Stimulated activated CD8-positive, alpha-beta memory T cell treated with anti-CD3 and anti-CD28 coated beads, Interleukin-7, amount 100 ng/mL, for 48 hours (primary cell): ENCODE measurements around the gene TRAPPC3.
"Not testable (repeated sequence)": the region's sequence is repeated elsewhere in the genome, so short reads cannot be mapped to it uniquely, and the experiment has no call there.

Experiments used
- DNase-seq, 2 donors: peaks; one replicate each; pipeline ENCODE4 v3.0.0-alpha.2; 2020; ENCODE audit warnings: low read depth in 1 of 2; ENCODE audit errors: extremely low read depth in 1 of 2

TRAPPC3 gene

GRCh38 chr1:36149237-36149972, at the start of gene TRAPPC3:
TSS of gene TRAPPC3 (minus strand) at chr1:36149486. CDS start at chr1:36149378, 108 bp downstream.
- DNase-seq = peak; percentile 98 to 100

- DNase-seq = no peak
Measured at GRCh38 chr1:36198641-36199040, 49.4 kb upstream of the TRAPPC3 start.

GRCh38 chr1:36196805-36197204, 47.5 kb upstream of the TRAPPC3 start:
- not testable (repeated sequence) for DNase-seq

DNA sequence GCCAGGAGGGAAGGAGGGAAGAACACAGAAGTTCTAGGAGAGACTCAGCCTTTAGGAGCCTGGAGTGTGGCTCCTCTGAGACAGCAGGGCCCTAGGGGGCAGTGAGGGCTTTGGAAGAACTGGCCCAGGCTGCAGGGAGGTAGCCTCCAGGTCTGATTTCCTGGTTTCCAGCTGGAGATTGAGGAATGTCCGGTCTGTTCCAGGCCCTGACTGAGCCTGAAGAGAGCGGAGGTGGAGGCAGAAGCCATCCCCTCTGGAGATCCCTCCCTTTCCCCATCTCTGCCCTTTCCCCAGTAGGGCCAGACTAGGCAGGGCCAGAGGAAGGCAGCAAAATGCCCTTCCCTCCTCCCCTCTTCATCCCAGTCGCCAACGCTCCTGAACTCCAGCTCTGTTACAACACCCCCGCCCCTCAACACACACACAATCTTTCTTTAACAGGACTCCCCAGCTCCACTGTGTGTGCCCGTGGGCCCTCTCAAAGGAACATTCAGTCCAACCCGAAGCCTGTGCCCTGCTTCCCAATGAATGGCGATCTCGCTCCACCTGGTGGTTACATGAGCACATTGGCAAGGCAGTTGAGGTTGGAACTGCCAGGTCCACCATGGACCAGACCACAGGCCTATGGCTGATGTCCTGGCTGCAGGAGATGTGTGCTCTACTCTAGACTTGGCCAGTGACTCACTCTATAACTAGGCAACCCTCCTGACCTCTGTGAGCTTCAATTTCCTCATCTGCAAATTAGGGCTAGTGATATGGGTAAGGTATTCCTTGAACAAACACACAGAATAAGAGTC, 38.7 kb upstream of the TRAPPC3 start:
- peak; percentile 43 to 68 for DNase-seq

GRCh38 chr1:36183309-36183856, 34.1 kb upstream of the TRAPPC3 start:
- no peak for DNase-seq

DNA sequence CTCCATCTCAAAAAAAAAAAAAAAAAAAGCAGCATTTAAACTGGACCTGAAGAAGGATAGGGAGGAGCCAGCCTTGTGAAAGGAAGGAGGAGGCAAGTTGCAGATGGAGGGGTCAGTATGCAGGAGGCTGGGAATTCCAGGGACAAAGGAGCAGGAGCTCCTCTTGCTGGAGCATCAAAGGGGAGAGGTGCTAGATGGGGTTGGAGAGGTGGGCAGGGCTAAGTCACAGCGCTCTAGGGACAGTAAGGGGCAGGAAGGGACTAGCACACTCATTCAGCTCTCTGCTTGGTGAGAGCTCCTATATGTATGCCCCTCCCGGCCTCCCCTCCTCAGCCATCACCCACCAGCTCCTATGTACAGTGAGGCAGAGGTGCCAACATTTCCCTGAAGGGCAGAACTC, 33.4 kb upstream of the TRAPPC3 start:
- no peak for DNase-seq

GRCh38 chr1:36179220-36179600, 29.9 kb upstream of the TRAPPC3 start:
- no peak for DNase-seq

DNA sequence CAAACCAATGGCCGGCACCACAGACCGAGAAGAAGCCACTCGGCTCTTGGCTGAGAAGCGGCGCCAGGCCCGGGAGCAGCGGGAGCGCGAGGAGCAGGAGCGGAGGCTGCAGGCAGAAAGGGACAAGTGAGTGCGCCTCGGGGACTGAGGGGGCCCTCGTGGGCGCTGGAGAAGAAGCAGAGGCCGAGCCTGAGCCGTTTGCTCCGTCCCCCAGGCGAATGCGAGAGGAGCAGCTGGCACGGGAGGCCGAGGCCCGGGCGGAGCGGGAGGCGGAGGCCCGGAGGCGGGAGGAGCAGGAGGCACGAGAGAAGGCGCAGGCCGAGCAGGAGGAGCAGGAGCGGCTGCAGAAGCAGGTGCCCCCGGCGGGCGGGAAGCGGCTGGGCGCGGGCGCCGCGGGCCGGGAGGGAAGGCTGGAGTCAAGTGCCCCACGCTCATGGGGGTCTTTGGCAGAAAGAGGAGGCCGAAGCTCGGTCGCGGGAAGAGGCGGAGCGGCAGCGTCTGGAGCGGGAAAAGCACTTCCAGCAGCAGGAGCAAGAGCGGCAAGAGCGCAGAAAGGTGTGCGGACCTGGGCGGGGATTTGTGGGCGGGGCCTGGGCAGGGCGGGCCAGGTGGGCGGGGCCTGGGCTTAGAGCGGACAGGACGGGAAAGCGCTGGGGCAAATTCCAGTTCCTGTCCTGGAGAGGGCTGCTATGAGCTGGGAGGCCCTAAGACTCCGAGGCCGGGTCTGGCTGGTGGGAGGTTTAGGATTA, 29.4 kb upstream of the TRAPPC3 start:
- no peak for DNase-seq

- DNase-seq = no peak
Measured at GRCh38 chr1:36177589-36178431, 28.5 kb upstream of the TRAPPC3 start.

DNA sequence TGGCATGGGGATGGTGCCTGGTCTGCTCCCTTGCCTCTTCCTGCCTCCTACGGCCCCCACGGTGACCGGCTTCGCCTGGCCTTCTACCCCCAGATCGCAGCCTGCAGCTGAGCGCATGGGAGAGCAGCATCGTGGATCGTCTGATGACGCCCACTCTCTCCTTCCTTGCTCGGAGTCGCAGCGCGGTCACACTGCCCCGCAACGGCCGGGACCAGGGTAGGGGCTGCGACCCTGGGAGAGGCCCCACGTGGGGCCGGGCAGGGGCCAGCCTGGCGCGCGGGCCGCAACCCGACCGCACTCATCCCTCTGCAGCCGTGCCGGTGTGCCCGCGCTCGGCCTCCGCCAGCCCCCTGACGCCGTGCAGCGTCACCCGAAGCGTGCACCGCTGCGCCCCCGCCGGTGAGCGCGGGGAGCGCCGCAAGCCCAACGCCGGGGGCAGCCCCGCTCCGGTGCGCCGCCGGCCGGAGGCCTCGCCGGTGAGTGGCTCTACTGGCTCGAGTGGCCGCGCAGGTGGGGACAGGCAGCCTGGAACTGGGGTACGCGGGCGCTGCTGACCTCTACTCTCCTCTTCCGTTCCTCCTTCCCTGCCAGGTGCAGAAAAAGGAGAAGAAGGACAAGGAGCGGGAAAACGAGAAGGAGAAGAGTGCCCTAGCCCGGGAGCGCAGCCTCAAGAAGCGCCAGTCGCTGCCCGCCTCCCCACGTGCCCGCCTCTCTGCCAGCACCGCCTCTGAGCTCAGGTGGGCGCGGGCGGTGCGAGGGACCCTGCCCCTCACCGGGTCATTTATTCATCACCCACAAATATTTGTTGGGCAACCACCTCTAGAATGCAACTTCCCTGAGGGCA, 27.0 kb upstream of the TRAPPC3 start:
- no peak for DNase-seq

DNA sequence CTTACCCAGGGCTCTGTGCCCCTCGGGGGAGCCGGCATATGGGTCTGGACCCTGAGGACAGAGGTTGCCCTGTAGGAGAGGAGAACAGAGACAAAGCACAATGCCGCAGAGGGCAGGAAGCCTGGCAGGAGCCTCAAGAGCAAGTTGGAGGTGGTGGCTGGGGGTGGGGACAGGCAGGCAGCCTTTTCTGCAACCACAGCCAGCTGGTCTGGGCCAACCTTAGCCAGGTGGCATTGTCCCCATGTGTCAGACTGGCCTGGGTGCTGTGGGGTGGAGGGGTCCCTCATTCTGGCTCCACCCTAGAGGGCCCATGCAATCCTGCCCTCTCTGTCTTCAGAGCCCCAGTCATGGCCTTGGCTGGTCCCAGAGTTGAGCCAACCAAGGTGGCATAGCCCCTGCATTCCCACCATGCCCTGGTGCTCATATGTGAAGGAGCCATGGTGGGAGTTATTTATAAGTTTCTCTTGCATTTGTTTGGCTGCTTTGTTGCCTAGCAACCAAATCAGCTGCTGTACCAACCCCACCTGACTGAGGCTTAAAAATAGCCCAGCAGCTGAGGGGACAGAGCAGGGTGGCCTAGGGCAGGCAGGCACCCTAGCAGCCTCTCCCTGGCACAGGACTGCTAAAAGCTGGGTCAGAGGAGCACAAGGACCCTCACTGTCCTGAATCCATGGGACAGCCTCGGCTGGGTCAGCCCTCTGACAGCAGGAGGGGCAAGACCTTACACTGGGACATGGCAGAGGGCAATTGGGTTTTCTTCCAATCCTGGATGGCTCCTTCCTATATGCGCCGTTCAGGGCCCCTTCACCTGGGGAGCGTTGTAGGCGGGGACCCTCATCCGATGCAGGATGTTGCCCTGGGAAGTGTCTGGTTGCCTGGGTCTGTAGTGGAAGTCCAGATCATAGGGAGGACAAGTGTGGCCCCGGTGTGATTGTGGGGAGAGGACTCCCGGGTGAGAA, 26.1 kb upstream of the TRAPPC3 start:
- no peak for DNase-seq

DNA sequence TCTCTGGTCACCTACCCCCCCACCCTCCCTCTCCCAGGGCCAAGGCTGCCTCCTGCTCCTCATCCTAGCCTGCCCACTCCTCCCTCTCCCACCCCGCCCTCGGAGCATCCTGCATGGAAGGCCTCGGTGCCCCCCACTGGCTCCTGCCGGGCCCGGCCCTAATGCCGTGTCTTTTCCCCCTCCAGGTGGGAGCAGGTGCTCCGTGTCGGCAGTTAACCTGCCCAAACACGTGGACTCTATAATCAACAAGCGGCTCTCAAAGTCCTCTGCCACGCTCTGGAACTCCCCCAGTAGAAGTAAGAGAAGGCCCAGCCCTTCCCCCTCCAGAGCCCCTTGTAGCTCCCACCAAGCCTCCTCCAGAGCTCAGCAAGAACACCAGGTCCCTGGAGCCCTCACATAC, 25.4 kb upstream of the TRAPPC3 start:
- no peak for DNase-seq

- DNase-seq = no peak
Measured at GRCh38 chr1:36172983-36173382, 23.7 kb upstream of the TRAPPC3 start.

GRCh38 chr1:36172017-36172747, 22.9 kb upstream of the TRAPPC3 start:
- DNase-seq = no peak

DNA sequence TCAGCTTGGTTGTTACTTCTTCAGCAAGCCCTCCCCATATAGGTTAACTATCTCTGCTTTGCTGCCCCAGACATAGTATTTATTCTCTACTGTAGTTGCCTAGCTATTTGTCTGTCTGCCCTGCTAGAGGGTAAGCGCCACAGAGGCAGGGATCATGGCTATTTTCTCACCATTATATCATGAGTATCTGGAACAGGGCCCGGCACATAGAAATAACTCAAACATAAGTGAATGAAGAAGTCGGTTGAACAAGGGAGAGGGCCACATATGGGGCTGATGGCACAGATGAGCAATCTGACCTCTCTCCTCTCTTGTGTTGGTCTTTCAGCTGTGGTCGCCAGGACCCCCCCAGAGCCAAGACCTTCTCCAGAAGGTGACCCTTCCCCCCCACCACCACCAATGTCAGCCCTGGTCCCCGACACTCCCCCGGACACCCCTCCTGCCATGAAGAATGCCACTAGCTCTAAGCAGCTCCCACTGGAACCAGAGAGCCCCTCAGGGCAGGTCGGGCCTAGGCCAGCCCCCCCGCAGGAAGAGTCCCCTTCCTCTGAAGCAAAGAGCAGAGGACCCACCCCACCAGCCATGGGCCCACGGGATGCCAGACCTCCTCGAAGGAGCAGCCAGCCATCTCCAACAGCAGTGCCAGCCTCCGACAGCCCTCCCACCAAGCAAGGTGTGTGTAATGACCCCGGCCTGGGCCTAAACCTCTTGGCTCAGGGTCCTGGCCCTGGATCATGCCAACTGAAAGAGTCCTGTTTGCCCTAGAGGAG, 21.5 kb upstream of the TRAPPC3 start:
- no peak for DNase-seq

DNA sequence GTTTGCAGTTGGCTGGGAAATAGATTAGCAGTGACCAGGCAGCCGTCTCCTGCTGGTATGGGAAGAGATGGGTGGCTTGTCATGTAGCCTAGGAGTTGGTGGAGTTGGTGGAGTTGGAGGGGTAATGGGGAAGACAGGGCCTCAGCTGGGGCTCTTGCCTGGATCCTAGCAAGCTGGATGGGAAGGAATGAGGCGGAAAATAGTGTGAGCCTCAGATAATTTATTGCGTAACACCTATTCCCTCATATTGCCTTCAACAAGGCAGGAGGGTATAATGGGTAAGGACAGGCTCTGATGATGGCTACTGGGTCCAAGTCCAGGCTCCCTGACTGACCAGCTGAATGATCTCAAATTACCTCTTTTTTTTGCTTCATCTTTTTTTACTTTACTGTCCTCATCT, 19.2 kb upstream of the TRAPPC3 start:
- no peak for DNase-seq
